ENCODE measurements around the gene PAPOLB.

DNA sequence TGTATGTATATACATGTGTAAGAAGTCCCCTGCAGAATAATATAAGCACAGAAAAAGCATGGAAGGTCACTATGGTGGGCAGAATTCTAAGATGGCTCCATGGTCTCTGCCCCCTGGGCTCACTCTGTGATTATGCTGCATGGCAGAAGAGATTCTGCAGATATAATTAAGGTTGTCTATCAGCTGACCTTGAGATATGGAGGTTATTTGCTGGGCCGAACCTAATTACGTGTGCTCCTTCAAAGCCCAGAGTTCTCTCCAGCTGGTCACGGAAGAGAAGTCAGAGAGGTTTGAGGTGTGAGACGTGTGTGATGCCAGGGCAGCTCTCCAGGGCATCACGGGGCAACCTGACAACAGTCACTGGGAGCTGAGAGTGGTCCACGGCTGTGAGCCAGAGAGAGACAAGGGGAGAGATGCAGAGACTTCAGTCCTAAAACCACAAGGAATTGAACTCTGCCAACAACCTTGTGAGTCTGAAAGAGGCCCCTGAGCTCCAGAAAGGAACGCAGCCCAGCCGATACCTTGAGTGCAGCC, 11.5 kb downstream of the PAPOLB start:
- TF ChIP-seq POLR2AphosphoS5 (IDR thresholded peaks at IDR 0.05; ENCODE audit: insufficient read depth, low read depth, low read length) (no peak), CTCF (IDR thresholded peaks at IDR 0.05; ENCODE audit: extremely low read depth in 1 of 2, insufficient read depth in 1 of 2, low read depth in 1 of 2, low read length in 2 of 2) (no peak), POLR2A (IDR thresholded peaks at IDR 0.05; ENCODE audit: low read depth, low read length) (no peak), EZH2 (IDR thresholded peaks at IDR 0.05; ENCODE audit: borderline replicate concordance, low read depth, low read length, severe bottlenecking) (no peak), JUN (IDR thresholded peaks at IDR 0.05; ENCODE audit: borderline replicate concordance, insufficient read depth, insufficient read length, low read depth) (no peak), MYC (IDR thresholded peaks at IDR 0.05; ENCODE audit: low read depth, low read length) (no peak), GATA2 (IDR thresholded peaks at IDR 0.05; ENCODE audit: insufficient read depth, insufficient read length, low read depth, low read length) (no peak)
- TF ChIP-seq, protein P1, sequence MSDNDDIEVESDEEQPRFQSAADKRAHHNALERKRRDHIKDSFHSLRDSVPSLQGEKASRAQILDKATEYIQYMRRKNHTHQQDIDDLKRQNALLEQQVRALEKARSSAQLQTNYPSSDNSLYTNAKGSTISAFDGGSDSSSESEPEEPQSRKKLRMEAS (IDR thresholded peaks at IDR 0.05; ENCODE audit: insufficient read depth, insufficient read length) = no peak
